GM12878 (cell line): Measurements from ENCODE around the gene TRIL.

Source experiments
- EGR1 ChIP-seq, 2 experiments: IDR thresholded peaks; 1 replicate in 1 of 2; 2 replicates in 1 of 2; pipeline ENCODE4 v1.6.1; 2011 to 2012; ENCODE audit warnings: low read depth in 2 of 2, low read length in 2 of 2, borderline replicate concordance in 1 of 2, mild to moderate bottlenecking in 1 of 2, moderate library complexity in 1 of 2
- GATAD2B ChIP-seq: fragments of 450-650 bp; conservative IDR thresholded peaks from 2 replicates; pipeline ENCODE4 v1.6.1; 2017; ENCODE audit warnings: low read depth, mild to moderate bottlenecking, moderate library complexity
- HDAC6 ChIP-seq: fragments of 200-600 bp; sonication (generic); IDR thresholded peaks from one replicate; pipeline ENCODE4 v1.8.0; 2017; ENCODE audit warnings: antibody characterized with exemption; ENCODE audit not compliant: unreplicated experiment
- LARP7 ChIP-seq: fragments of 450-650 bp; IDR thresholded peaks from 2 replicates; pipeline ENCODE4 v1.6.1; 2017; ENCODE audit warnings: mild to moderate bottlenecking
- MYC ChIP-seq: IDR thresholded peaks from 2 replicates; pipeline ENCODE4 v1.6.1; 2011; ENCODE audit warnings: mild to moderate bottlenecking, low read length, moderate library complexity, inconsistent platforms; ENCODE audit not compliant: insufficient read depth, insufficient replicate concordance, insufficient read length, severe bottlenecking
- POLR2A ChIP-seq: IDR thresholded peaks from 2 replicates; pipeline ENCODE4 v1.6.1; 2011; ENCODE audit warnings: low read depth, mild to moderate bottlenecking, low read length
- RAD21 ChIP-seq: IDR thresholded peaks from 2 replicates; pipeline ENCODE4 v1.6.1; 2011; ENCODE audit warnings: mild to moderate bottlenecking, low read depth, low read length, moderate library complexity; ENCODE audit not compliant: insufficient read depth
- TF ChIP-seq, protein P1 (sequence below): IDR thresholded peaks from 2 replicates; pipeline ENCODE4 v1.6.1; 2011; ENCODE audit warnings: low read depth, low read length, improper control_type of control experiment, borderline replicate concordance
- TF ChIP-seq, protein P2 (sequence below): IDR thresholded peaks from 2 replicates; pipeline ENCODE4 v1.6.1; 2011; ENCODE audit warnings: low read depth, mild to moderate bottlenecking, low read length, moderate library complexity, borderline replicate concordance; ENCODE audit errors: extremely low read depth
- TF ChIP-seq, protein P3 (sequence below): fragments of 450-650 bp; IDR thresholded peaks from 2 replicates; pipeline ENCODE4 v1.6.1; 2017; ENCODE audit warnings: mild to moderate bottlenecking

DNA sequence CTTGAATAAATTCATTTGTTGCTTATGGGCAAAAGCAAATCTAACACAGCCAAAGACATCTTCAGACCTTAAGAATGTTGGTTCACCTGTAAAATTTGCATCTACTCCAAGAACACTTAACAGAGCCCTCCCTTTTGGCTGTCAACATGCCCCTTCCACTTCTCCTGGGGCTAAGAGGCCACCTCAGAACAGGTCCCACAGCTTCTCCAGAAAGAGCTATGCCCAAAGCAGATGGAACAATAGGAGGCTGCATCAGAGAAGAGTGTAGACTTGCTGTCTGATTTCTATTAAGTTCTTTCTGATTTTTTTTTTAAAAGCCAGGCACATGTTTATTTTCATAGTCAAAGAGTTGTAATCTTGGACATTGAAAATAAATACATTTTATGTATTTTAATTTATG, 26.1 kb upstream of the TRIL start:
- TF ChIP-seq POLR2A = no peak
- TF ChIP-seq, protein P1, sequence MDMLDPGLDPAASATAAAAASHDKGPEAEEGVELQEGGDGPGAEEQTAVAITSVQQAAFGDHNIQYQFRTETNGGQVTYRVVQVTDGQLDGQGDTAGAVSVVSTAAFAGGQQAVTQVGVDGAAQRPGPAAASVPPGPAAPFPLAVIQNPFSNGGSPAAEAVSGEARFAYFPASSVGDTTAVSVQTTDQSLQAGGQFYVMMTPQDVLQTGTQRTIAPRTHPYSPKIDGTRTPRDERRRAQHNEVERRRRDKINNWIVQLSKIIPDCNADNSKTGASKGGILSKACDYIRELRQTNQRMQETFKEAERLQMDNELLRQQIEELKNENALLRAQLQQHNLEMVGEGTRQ = no peak
- TF ChIP-seq, protein P2, sequence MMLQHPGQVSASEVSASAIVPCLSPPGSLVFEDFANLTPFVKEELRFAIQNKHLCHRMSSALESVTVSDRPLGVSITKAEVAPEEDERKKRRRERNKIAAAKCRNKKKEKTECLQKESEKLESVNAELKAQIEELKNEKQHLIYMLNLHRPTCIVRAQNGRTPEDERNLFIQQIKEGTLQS = no peak
- TF ChIP-seq, protein P3, sequence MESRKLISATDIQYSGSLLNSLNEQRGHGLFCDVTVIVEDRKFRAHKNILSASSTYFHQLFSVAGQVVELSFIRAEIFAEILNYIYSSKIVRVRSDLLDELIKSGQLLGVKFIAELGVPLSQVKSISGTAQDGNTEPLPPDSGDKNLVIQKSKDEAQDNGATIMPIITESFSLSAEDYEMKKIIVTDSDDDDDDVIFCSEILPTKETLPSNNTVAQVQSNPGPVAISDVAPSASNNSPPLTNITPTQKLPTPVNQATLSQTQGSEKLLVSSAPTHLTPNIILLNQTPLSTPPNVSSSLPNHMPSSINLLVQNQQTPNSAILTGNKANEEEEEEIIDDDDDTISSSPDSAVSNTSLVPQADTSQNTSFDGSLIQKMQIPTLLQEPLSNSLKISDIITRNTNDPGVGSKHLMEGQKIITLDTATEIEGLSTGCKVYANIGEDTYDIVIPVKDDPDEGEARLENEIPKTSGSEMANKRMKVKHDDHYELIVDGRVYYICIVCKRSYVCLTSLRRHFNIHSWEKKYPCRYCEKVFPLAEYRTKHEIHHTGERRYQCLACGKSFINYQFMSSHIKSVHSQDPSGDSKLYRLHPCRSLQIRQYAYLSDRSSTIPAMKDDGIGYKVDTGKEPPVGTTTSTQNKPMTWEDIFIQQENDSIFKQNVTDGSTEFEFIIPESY = no peak
- TF ChIP-seq HDAC6 = no peak
- no peak for TF ChIP-seq LARP7
- TF ChIP-seq MYC = no peak
- TF ChIP-seq EGR1 (IDR thresholded peaks at IDR 0.05; ENCODE audit: borderline replicate concordance in 1 of 2, low read depth in 2 of 2, low read length in 2 of 2) = no peak
- TF ChIP-seq GATAD2B = no peak
- TF ChIP-seq RAD21 = no peak
